Neutrophil (primary cell): ENCODE data around the gene BCL7A.

Source experiments
- H3K27ac ChIP-seq: fragments of 200-600 bp; sonication (generic); 2 replicates; pipeline ENCODE4 v1.5.1; 2016; ENCODE audit warnings: mild to moderate bottlenecking, moderate library complexity
- H3K27me3 ChIP-seq: fragments of 200-600 bp; sonication (generic); 2 replicates; pipeline ENCODE4 v1.6.0; 2016; ENCODE audit warnings: mild to moderate bottlenecking
- H3K36me3 ChIP-seq: fragments of 200-600 bp; sonication (generic); 2 replicates; pipeline ENCODE4 v1.5.1; 2017
- H3K4me1 ChIP-seq, 2 experiments: fragments of 200-600 bp in 1 of 2; sonication (generic) in 1 of 2; 1 replicate in 1 of 2; 2 replicates in 1 of 2; pipeline versions ENCODE4 v1.5.1 to v1.6.1; 2013 to 2016; ENCODE audit warnings: low read depth in 1 of 2, low read length in 1 of 2, mild to moderate bottlenecking in 1 of 2, moderate library complexity in 1 of 2; ENCODE audit not compliant: control insufficient read depth in 1 of 2, insufficient read depth in 1 of 2
- H3K4me3 ChIP-seq, 2 experiments: fragments of 200-600 bp in 1 of 2; sonication (generic) in 1 of 2; 1 replicate in 1 of 2; 2 replicates in 1 of 2; pipeline ENCODE4 v1.5.1; 2013 to 2016; ENCODE audit warnings: low read depth in 1 of 2, low read length in 1 of 2, mild to moderate bottlenecking in 1 of 2, moderate library complexity in 1 of 2
- H3K9me3 ChIP-seq: fragments of 200-600 bp; sonication (generic); 2 replicates; pipeline ENCODE4 v1.5.1; 2016
- TF ChIP-seq, protein P1 (sequence below): fragments of 200-600 bp; sonication (generic); IDR thresholded peaks from 2 replicates; pipeline ENCODE4 v1.5.1; 2016; ENCODE audit warnings: antibody characterized with exemption

BCL7A gene

GRCh38 chr12:122042910-122043309 is 21.2 kb downstream of the BCL7A start:
- Histone ChIP-seq H3K27ac (no peak overlapping the region), H3K9me3 (no peaks in the 10 kb centered on the region), H3K4me1 (no peaks in the 10 kb centered on the region), H3K4me3 (no peak overlapping the region), H3K36me3 (no peaks in the 10 kb centered on the region), H3K27me3 (no peaks in the 10 kb centered on the region)
- TF ChIP-seq, protein P1, sequence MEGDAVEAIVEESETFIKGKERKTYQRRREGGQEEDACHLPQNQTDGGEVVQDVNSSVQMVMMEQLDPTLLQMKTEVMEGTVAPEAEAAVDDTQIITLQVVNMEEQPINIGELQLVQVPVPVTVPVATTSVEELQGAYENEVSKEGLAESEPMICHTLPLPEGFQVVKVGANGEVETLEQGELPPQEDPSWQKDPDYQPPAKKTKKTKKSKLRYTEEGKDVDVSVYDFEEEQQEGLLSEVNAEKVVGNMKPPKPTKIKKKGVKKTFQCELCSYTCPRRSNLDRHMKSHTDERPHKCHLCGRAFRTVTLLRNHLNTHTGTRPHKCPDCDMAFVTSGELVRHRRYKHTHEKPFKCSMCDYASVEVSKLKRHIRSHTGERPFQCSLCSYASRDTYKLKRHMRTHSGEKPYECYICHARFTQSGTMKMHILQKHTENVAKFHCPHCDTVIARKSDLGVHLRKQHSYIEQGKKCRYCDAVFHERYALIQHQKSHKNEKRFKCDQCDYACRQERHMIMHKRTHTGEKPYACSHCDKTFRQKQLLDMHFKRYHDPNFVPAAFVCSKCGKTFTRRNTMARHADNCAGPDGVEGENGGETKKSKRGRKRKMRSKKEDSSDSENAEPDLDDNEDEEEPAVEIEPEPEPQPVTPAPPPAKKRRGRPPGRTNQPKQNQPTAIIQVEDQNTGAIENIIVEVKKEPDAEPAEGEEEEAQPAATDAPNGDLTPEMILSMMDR = no peak

- no peaks in the 10 kb centered on the region for H3K36me3 ChIP-seq
- no peaks in the 10 kb centered on the region for H3K4me1 ChIP-seq
Observed at GRCh38 chr12:122043476-122043875, 21.8 kb downstream of the BCL7A start.

GRCh38 chr12:122045262-122045661 is 23.6 kb downstream of the BCL7A start:
- Histone ChIP-seq H3K9me3 (no peaks in the 10 kb centered on the region), H3K36me3 (no peaks in the 10 kb centered on the region), H3K4me1 (no peaks in the 10 kb centered on the region), H3K4me3 (no peak overlapping the region), H3K27ac (no peak overlapping the region), H3K27me3 (no peaks in the 10 kb centered on the region)
- TF ChIP-seq, protein P1 = no peak

More at GRCh38 chr12:122043476-122043875, 21.8 kb downstream of the BCL7A start:
- Histone ChIP-seq H3K27me3 (no peaks in the 10 kb centered on the region), H3K27ac (no peak overlapping the region), H3K9me3 (no peaks in the 10 kb centered on the region), H3K4me3 (no peak overlapping the region)
- TF ChIP-seq, protein P1 = no peak

GRCh38 chr12:122046145-122046544 is 24.5 kb downstream of the BCL7A start:
- TF ChIP-seq, protein P1 = no peak
- H3K4me3 ChIP-seq = no peak overlapping the region
- H3K27me3 ChIP-seq = no peaks in the 10 kb centered on the region
- H3K9me3 ChIP-seq = no peaks in the 10 kb centered on the region
- no peak overlapping the region for H3K27ac ChIP-seq
- no peaks in the 10 kb centered on the region for H3K36me3 ChIP-seq
- H3K4me1 ChIP-seq = no peaks in the 10 kb centered on the region

DNA sequence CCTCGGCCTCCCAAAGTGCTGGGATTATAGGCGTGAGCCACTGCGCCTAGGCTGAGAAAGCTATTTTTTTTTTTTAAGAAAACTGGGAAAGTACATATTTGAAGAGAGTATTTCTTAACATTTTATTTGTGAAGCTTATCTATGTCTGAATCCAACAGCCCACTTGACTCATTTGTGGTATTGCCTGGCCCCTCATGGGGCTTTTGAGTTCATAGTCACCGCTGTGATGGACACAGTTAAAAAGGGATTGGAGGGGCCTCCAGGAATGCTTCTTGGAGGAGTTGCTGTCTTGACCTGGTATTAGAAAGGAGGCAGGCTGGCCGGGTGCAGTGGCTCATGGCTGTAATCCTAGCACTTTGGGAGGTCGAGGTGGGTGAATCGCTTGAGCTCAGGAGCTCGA is 26.5 kb downstream of the BCL7A start:
- Histone ChIP-seq H3K27ac (no peak overlapping the region), H3K36me3 (no peaks in the 10 kb centered on the region), H3K4me1 (no peaks in the 10 kb centered on the region), H3K4me3 (no peak overlapping the region), H3K9me3 (no peaks in the 10 kb centered on the region), H3K27me3 (no peaks in the 10 kb centered on the region)
- TF ChIP-seq, protein P1 = no peak

DNA sequence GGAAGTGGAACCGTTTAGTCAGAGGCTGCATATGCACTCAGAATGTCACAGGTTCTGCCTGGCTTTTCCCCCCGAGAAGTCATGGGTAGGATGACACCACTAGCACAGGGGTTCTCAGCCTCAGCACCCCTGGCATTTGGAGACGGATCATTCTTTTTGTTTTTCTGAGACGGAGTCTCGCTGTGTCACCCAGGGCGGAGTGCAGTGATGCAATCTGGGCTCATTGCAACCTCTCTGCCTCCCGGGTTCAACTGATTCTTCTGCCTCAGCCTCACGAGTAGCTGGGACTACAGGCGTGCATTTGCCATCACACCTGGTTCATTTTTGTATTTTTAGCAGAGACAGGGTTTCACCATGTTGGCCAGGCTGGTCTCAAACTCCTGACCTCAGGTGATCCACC is 28.1 kb downstream of the BCL7A start:
- H3K9me3 ChIP-seq = no peaks in the 10 kb centered on the region
- H3K27me3 ChIP-seq = no peaks in the 10 kb centered on the region
- no peak overlapping the region for H3K4me3 ChIP-seq
- TF ChIP-seq, protein P1 = no peak
- no peak overlapping the region for H3K27ac ChIP-seq
- H3K36me3 ChIP-seq = no peaks in the 10 kb centered on the region
- no peaks in the 10 kb centered on the region for H3K4me1 ChIP-seq
